H1 (cell line): ENCODE measurements around the gene UVRAG. TPM values are rescaled to one million over a fixed set of nuclear protein-coding genes. Genes with fewer than 3 reads are reported as not detected.

Experiments used
- ATF2 ChIP-seq: IDR thresholded peaks from 2 replicates; pipeline ENCODE4 v1.6.1; 2012; ENCODE audit warnings: low read length, inconsistent platforms
- RFX5 ChIP-seq: IDR thresholded peaks from 2 replicates; pipeline ENCODE4 v1.6.1; 2011; ENCODE audit warnings: low read depth, low read length, improper control_type of control experiment, borderline replicate concordance
- RXRA ChIP-seq: IDR thresholded peaks from 2 replicates; pipeline ENCODE4 v1.6.1; 2011; ENCODE audit warnings: low read depth, mild to moderate bottlenecking, low read length, moderate library complexity; ENCODE audit not compliant: insufficient read depth
- polyA plus RNA-seq, 7 experiments: library from polyadenylated mRNA; depleted of rRNA in 3 of 7; stranded (reverse) in 5 of 7; unstranded in 2 of 7; fragments of >200 nt in 5 of 7; fragments of 200-250 nt in 2 of 7; gene quantifications; 1 replicate in 5 of 7; 2 replicates in 1 of 7; 4 replicates in 1 of 7; pipeline versions ENCODE4 v1.2.1 to v1.2.3, GENCODE V29; 2011 to 2013; ENCODE audit warnings: missing spikeins in 2 of 7, mixed read lengths in 2 of 7
- total RNA-seq: library from RNA; stranded (reverse); fragmentation: NEBNext Ultra II Directional; extraction: Animal tissue kit (Norgen Biotek cat#: 25700); gene quantifications from 2 replicates; pipeline ENCODE4 v1.2.1, GENCODE V29; 2021
- TF ChIP-seq, protein P1 (sequence below): IDR thresholded peaks from 2 replicates; pipeline ENCODE4 v1.6.1; 2012; ENCODE audit warnings: inconsistent platforms

Gene UVRAG
- total and polyA plus RNA-seq, 2 of the 8 experiments (the other 6 are each of a cell fraction or from before 2014, with no cell fraction given): 5.5 to 14.7 TPM

DNA sequence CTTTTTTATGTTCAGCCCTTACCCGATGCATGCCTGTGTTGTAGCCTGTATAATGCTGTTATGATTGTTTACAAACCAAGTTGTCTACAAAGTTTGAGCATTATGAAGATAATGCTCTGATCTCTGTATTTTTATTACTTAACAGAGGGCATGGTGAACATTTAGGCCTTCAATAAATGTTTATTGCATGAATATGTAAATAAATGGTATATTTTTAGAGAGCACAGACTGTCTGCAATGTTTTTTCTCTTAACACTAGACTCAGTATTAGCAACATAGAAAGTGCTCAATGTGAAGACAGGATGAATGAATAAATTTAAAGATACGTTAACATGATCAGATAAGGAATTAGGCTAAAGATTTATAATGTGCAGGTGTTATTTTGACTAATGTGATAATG, 130.9 kb downstream of the UVRAG start (continued):
- TF ChIP-seq, protein P1, sequence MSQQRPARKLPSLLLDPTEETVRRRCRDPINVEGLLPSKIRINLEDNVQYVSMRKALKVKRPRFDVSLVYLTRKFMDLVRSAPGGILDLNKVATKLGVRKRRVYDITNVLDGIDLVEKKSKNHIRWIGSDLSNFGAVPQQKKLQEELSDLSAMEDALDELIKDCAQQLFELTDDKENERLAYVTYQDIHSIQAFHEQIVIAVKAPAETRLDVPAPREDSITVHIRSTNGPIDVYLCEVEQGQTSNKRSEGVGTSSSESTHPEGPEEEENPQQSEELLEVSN: no peak
- TF ChIP-seq ATF2 (no peak), RFX5 (no peak), RXRA (no peak)
